Measurements from ENCODE around the gene IGFL2. TPM values are rescaled to one million over a fixed set of nuclear protein-coding genes. Genes with fewer than 3 reads are reported as not detected.
"Not testable (repeated sequence)": the region's sequence is repeated elsewhere in the genome, so short reads cannot be mapped to it uniquely, and the experiment has no call there.

IGFL2 gene
- polyA plus RNA-seq (2012; ENCODE audit: insufficient read depth, insufficient read length, low read depth): not detected

DNA sequence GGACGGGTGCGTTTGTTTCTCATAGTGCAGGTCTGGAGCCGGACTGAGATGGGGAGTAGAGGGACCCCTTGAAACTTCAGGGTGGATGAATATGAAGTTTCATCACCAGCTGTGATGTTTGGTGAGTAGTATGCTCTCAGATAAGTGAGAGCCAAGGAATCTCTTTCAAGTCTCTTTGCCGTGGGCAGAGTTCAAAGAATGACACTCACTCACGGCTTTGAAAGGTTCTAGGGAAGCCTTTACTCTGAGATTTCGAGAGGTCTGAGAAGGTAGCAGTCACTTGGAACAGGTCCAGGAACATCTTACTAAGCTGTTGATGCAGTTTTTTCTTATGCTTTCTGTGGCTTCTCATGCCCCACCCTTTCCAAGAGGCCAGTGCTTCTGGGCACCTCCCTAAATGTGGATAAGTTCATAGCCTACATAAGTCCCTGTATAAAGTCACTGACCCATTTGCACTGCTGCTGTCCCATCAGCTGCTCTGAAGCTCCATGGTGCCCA is at the start of gene IGFL2:
Gene IGFL2 (plus strand): TSS at position 448 of the 498 bp plus-strand sequence. CDS start 41 bp downstream, at position 489.
- DNase-seq: no peak
- no peak within 1 kb of the TSS for H3K4me3 ChIP-seq (ENCODE audit: low read depth, low read length)
- H3K36me3 ChIP-seq: no peaks in the 10 kb centered on the region
- no peaks in the 10 kb centered on the region for H3K4me1 ChIP-seq
- TF ChIP-seq, protein P1, sequence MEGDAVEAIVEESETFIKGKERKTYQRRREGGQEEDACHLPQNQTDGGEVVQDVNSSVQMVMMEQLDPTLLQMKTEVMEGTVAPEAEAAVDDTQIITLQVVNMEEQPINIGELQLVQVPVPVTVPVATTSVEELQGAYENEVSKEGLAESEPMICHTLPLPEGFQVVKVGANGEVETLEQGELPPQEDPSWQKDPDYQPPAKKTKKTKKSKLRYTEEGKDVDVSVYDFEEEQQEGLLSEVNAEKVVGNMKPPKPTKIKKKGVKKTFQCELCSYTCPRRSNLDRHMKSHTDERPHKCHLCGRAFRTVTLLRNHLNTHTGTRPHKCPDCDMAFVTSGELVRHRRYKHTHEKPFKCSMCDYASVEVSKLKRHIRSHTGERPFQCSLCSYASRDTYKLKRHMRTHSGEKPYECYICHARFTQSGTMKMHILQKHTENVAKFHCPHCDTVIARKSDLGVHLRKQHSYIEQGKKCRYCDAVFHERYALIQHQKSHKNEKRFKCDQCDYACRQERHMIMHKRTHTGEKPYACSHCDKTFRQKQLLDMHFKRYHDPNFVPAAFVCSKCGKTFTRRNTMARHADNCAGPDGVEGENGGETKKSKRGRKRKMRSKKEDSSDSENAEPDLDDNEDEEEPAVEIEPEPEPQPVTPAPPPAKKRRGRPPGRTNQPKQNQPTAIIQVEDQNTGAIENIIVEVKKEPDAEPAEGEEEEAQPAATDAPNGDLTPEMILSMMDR (IDR thresholded peaks at IDR 0.05; ENCODE audit: low read depth, low read length): no peak
- no peaks in the 10 kb centered on the region for H3K9me3 ChIP-seq
- peaks cover 9% of the 10 kb centered on the region for H3K27me3 ChIP-seq

GRCh38 chr19:46100344-46100743 is 47.7 kb upstream of the IGFL2 start:
- Histone ChIP-seq H3K4me1 (no peaks in the 10 kb centered on the region), H3K9me3 (0 out of 2 replicates have a peak, but pooled peaks cover 4% of the 10 kb centered on the region), H3K4me3 (ENCODE audit: low read depth, low read length) (no peak overlapping the region), H3K36me3 (no peaks in the 10 kb centered on the region), H3K27me3 (peaks cover 8% of the 10 kb centered on the region; the same call in 1 of the 2 replicates)
- TF ChIP-seq, protein P1 (IDR thresholded peaks at IDR 0.05; ENCODE audit: low read depth, low read length): no peak
- DNase-seq: no peak

DNA sequence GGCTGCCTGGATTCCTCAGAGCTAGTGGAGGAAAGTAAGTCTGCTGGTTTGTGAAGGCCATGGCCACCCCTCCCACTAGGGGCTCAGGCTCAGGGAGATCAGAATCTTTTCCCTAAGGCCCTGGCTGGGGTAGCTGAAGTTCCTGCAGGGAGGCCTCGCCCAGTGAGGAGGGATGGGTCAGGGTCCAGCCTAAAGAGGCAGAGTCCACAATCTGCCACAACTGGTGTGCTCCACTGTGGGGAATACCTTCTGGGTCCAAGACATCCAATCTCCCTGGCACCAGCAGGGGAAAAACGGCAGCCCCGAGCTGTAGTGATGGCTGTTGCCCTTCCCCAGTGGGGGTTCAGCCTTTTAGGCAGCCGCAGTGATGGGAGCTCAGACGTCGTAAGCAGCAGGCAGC is 46.7 kb upstream of the IGFL2 start:
- peaks cover 8% of the 10 kb centered on the region; the same call in 1 of the 2 replicates for H3K27me3 ChIP-seq
- no peak for DNase-seq
- H3K36me3 ChIP-seq: no peaks in the 10 kb centered on the region
- H3K4me3 ChIP-seq (ENCODE audit: low read depth, low read length): no peak overlapping the region
- H3K9me3 ChIP-seq: 0 out of 2 replicates have a peak, but pooled peaks cover 4% of the 10 kb centered on the region
- H3K4me1 ChIP-seq: no peaks in the 10 kb centered on the region
- TF ChIP-seq, protein P1 (IDR thresholded peaks at IDR 0.05; ENCODE audit: low read depth, low read length): no peak

GRCh38 chr19:46102333-46102732 is 45.7 kb upstream of the IGFL2 start:
- not testable (repeated sequence) for H3K4me3 ChIP-seq (ENCODE audit: low read depth, low read length); H3K27me3 ChIP-seq; DNase-seq; H3K4me1 ChIP-seq; H3K9me3 ChIP-seq; H3K36me3 ChIP-seq

- peaks cover 39% of the 10 kb centered on the region for H3K27me3 ChIP-seq
- H3K9me3 ChIP-seq: no peaks in the 10 kb centered on the region
- H3K4me1 ChIP-seq: no peaks in the 10 kb centered on the region
- DNase-seq: no peak
- no peaks in the 10 kb centered on the region for H3K36me3 ChIP-seq
- TF ChIP-seq, protein P1 (IDR thresholded peaks at IDR 0.05; ENCODE audit: low read depth, low read length): no peak
- H3K4me3 ChIP-seq (ENCODE audit: low read depth, low read length): no peak overlapping the region
Measured at GRCh38 chr19:46107371-46107770, 40.7 kb upstream of the IGFL2 start.

DNA sequence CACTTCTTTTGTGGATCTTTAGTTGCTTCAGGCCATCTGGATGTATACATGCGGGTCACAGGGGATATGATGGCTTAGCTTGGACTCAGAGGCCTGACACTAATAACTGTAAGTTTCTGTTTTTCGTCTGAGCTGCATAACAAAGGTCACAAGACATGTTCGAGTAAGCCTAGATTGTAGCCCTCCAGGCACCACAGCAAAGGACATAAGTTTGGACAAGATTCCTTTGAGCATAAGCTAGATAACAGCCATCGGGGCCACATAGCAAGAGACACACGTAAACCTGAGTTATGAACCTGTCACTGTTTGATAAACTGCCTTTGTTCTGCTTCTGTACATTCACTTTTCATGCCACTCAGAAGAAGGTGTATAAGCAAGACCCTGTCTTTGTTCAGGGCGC is 38.2 kb upstream of the IGFL2 start:
- TF ChIP-seq, protein P1 (IDR thresholded peaks at IDR 0.05; ENCODE audit: low read depth, low read length): no peak
- Histone ChIP-seq H3K4me1 (no peaks in the 10 kb centered on the region), H3K27me3 (peaks cover 32% of the 10 kb centered on the region), H3K4me3 (ENCODE audit: low read depth, low read length) (no peak overlapping the region), H3K9me3 (no peaks in the 10 kb centered on the region), H3K36me3 (no peaks in the 10 kb centered on the region)
- DNase-seq: no peak
